BJ (cell line): Measurements from ENCODE around the gene HDDC3. TPM values are rescaled to one million over a fixed set of nuclear protein-coding genes. Genes with fewer than 3 reads are reported as not detected.
A peak's percentile ranks its signal among the peaks of the same experiment; 100 is the strongest.

Experiments
- CTCF ChIA-PET: fragments of 350-600 bp; formaldehyde crosslinking; extraction: SDS; loops from one replicate; lab custom pipeline; 2021; ENCODE audit warnings: antibody characterized with exemption, inconsistent platforms; lab: Yijun Ruan, JAX
- POLR2A ChIA-PET: fragments of 300-600 bp; sonication (Branson Sonifier 250); formaldehyde crosslinking; extraction: SDS; loops from one replicate; lab custom pipeline; 2021; ENCODE audit warnings: antibody characterized with exemption; lab: Charles Lee
- DNase-seq: peaks from one replicate; pipeline ENCODE4 v3.0.0-alpha.2; 2011; ENCODE audit warnings: low read depth
- H3K27me3 ChIP-seq: 2 replicates; pipeline ENCODE4 v1.6.0; 2011; ENCODE audit warnings: low read length; ENCODE audit not compliant: control insufficient read depth, insufficient read depth
- H3K36me3 ChIP-seq: 2 replicates; pipeline ENCODE4 v1.5.1; 2011; ENCODE audit warnings: low read length; ENCODE audit not compliant: control insufficient read depth, insufficient read depth
- H3K4me3 ChIP-seq: 2 replicates; pipeline ENCODE4 v1.5.1; 2011; ENCODE audit warnings: low read depth, mild to moderate bottlenecking, control low read depth, low read length
- CTCF ChIP-seq: IDR thresholded peaks from 2 replicates; pipeline ENCODE4 v1.5.1; 2011; ENCODE audit warnings: low read depth, mild to moderate bottlenecking, control low read depth, inconsistent platforms, low read length, moderate library complexity; ENCODE audit not compliant: insufficient read depth
- polyA minus RNA-seq: library from RNA; depleted of rRNA, polyadenylated mRNA; stranded (reverse); fragments of >200 nt; gene quantifications from 2 replicates; pipeline ENCODE4 v1.2.3, GENCODE V29; 2011; rRNA and poly(A)+ RNA removed
- polyA plus RNA-seq: library from polyadenylated mRNA; depleted of rRNA; stranded (reverse); fragments of >200 nt; gene quantifications from 2 replicates; pipeline ENCODE4 v1.2.3, GENCODE V29; 2011; rRNA removed

The HDDC3 gene
- polyA plus RNA-seq (12.3 and 12.4 TPM in 2 replicates), polyA minus RNA-seq (6.0 and 6.8 TPM in 2 replicates)

- peak; percentile 94 for TF ChIP-seq CTCF
- ChIA-PET POLR2A (interaction anchor here (0.6 kb wide), 1 partner anchor 101 kb away, joined by 3 read pairs; no protein-coding TSS in a partner anchor), CTCF (interaction anchor here (0.6 to 7.1 kb wide), 39 partner anchors 8 to 1363 kb away, joined by 3 to 94 read pairs (median 4); partner anchors contain the start of genes FES, MAN2A2 and RCCD1)
- no peak for DNase-seq
- Histone ChIP-seq H3K27me3 (no peaks in the 10 kb centered on the region), H3K4me3 (peak within 1 kb of the TSS; percentile 65), H3K36me3 (peaks cover 2% of the 10 kb centered on the region; the same call in 1 of the 2 replicates)
Measured at GRCh38 chr15:90931828-90932659, at the start of gene HDDC3. Gene HDDC3 (minus strand): TSS chr15:90932549. CDS start chr15:90932540, 9 bp downstream.

- Histone ChIP-seq H3K4me3 (no peak overlapping the region), H3K36me3 (no peaks in the 10 kb centered on the region), H3K27me3 (no peaks in the 10 kb centered on the region)
- ChIA-PET CTCF (interaction anchor here (2.0 to 8.5 kb wide), 2 partner anchors 25 to 49 kb away, joined by 7 to 84 read pairs; partner anchors contain the start of genes HDDC3 and RCCD1), POLR2A (no interaction called here)
- DNase-seq, result no peak
- no peak for TF ChIP-seq CTCF
Measured at GRCh38 chr15:90982135-90982534, 49.8 kb upstream of the HDDC3 start.

- no peak for TF ChIP-seq CTCF
- no peaks in the 10 kb centered on the region for H3K27me3 ChIP-seq
- ChIA-PET POLR2A (no interaction called here), CTCF (interaction anchor here (8.5 kb wide), 1 partner anchor 25 kb away, joined by 84 read pairs; the partner anchor contains the start of gene RCCD1)
- H3K36me3 ChIP-seq, result no peaks in the 10 kb centered on the region
- H3K4me3 ChIP-seq, result no peak overlapping the region
- no peak for DNase-seq
Measured at GRCh38 chr15:90981681-90982080, 49.3 kb upstream of the HDDC3 start.

GRCh38 chr15:90979582-90979981 lies 47.2 kb upstream of the HDDC3 start:
- no peaks in the 10 kb centered on the region for H3K27me3 ChIP-seq
- POLR2A ChIA-PET, result no interaction called here
- H3K36me3 ChIP-seq, result no peaks in the 10 kb centered on the region
- TF ChIP-seq CTCF, result no peak
- DNase-seq, result no peak
- no peak overlapping the region for H3K4me3 ChIP-seq
- CTCF ChIA-PET, result interaction anchor here (0.8 to 4.2 kb wide), 4 partner anchors 19 to 48 kb away, joined by 3 to 25 read pairs (median 6); partner anchors contain the start of gene UNC45A

GRCh38 chr15:90974216-90974615 lies 41.9 kb upstream of the HDDC3 start:
- no peaks in the 10 kb centered on the region for H3K27me3 ChIP-seq
- peaks cover 2% of the 10 kb centered on the region for H3K36me3 ChIP-seq
- no peak for TF ChIP-seq CTCF
- POLR2A ChIA-PET, result no interaction called here
- CTCF ChIA-PET, result no interaction called here
- DNase-seq, result no peak
- no peak overlapping the region for H3K4me3 ChIP-seq
